ENCODE measurements around the gene ARHGAP4.
A peak's percentile ranks its signal among the peaks of the same experiment; 100 is the strongest.

ARHGAP4 gene

GRCh38 chrX:153956044-153956907, 30.2 kb upstream of the ARHGAP4 start:
- DNase-seq (no peak), ATAC-seq (replicated peaks) (no peak)
- Mint-ChIP-seq H3K9me3 (no peaks in the 10 kb centered on the region), H3K27ac (peak overlapping the region in 1 of 2 donors; percentile 23), H3K4me3 (no peak overlapping the region), H3K36me3 (ENCODE audit: insufficient read depth) (peaks cover 44% of the 10 kb centered on the region), H3K27me3 (no peaks in the 10 kb centered on the region), H3K4me1 (ENCODE audit: low read depth in 2 of 2) (peaks cover 0 to 4% of the 10 kb centered on the region in 2 donors)

- DNase-seq = no peak
- H3K4me1 Mint-ChIP-seq (ENCODE audit: low read depth in 2 of 2) = peaks cover 0 to 4% of the 10 kb centered on the region in 2 donors
- H3K9me3 Mint-ChIP-seq = no peaks in the 10 kb centered on the region
- peak overlapping the region in 1 of 2 donors; percentile 23 for H3K27ac Mint-ChIP-seq
- ATAC-seq (replicated peaks) = no peak
- no peak overlapping the region for H3K4me3 Mint-ChIP-seq
- peaks cover 45% of the 10 kb centered on the region for H3K36me3 Mint-ChIP-seq (ENCODE audit: insufficient read depth)
- no peaks in the 10 kb centered on the region for H3K27me3 Mint-ChIP-seq
These were observed 29.2 kb upstream of the ARHGAP4 start for GRCh38 chrX:153955228-153955732.

GRCh38 chrX:153954558-153955227, 28.6 kb upstream of the ARHGAP4 start:
- Mint-ChIP-seq H3K27ac (peak overlapping the region in 1 of 2 donors; percentile 73), H3K9me3 (no peaks in the 10 kb centered on the region), H3K36me3 (ENCODE audit: insufficient read depth) (peaks cover 47% of the 10 kb centered on the region), H3K4me3 (no peak overlapping the region), H3K4me1 (ENCODE audit: low read depth in 2 of 2) (peaks cover 0 to 4% of the 10 kb centered on the region in 2 donors), H3K27me3 (no peaks in the 10 kb centered on the region)
- DNase-seq (no peak), ATAC-seq (replicated peaks) (no peak)

- no peaks in the 10 kb centered on the region for H3K9me3 Mint-ChIP-seq
- H3K27me3 Mint-ChIP-seq = no peaks in the 10 kb centered on the region
- peak overlapping the region in 1 of 2 donors; percentile 73 for H3K27ac Mint-ChIP-seq
- peaks cover 47% of the 10 kb centered on the region for H3K36me3 Mint-ChIP-seq (ENCODE audit: insufficient read depth)
- peaks cover 0 to 4% of the 10 kb centered on the region in 2 donors for H3K4me1 Mint-ChIP-seq (ENCODE audit: low read depth in 2 of 2)
- ATAC-seq (replicated peaks) (no peak), DNase-seq (no peak)
- H3K4me3 Mint-ChIP-seq = no peak overlapping the region
These were observed 28.0 kb upstream of the ARHGAP4 start for GRCh38 chrX:153953892-153954557.

DNA sequence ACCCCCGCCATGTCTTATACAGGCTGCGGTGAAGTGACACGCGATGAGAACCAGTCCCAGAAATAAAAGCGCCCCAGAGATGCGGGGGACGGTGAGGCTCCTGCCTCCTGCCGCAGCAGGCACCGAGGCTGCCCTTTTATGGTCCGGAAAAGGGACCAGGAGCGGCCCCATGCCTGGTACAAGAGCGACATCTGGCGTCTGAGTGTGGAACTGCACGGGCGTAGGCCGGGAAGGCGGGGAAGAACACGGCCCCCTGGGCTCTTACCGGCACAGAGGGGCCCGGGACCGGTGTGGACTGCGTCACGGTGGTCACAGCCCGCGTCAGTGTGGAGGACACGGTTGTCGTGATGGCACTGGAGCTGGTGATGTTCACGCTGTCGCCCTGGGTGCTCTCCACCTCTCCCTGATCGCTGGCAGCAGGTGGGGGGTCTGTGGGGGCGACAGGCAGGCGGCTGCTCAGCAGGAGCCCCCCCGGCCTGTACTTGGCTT, 27.3 kb upstream of the ARHGAP4 start:
- H3K4me3 Mint-ChIP-seq = peak overlapping the region; percentile 27 to 40
- peaks cover 0 to 4% of the 10 kb centered on the region in 2 donors for H3K4me1 Mint-ChIP-seq (ENCODE audit: low read depth in 2 of 2)
- no peaks in the 10 kb centered on the region for H3K9me3 Mint-ChIP-seq
- no peaks in the 10 kb centered on the region for H3K27me3 Mint-ChIP-seq
- H3K36me3 Mint-ChIP-seq (ENCODE audit: insufficient read depth) = peaks cover 47% of the 10 kb centered on the region
- ATAC-seq (replicated peaks) (peak; percentile 83), DNase-seq (peak; percentile 76 to 80 (median 79))
- peak overlapping the region; percentile 22 to 73 for H3K27ac Mint-ChIP-seq

DNA sequence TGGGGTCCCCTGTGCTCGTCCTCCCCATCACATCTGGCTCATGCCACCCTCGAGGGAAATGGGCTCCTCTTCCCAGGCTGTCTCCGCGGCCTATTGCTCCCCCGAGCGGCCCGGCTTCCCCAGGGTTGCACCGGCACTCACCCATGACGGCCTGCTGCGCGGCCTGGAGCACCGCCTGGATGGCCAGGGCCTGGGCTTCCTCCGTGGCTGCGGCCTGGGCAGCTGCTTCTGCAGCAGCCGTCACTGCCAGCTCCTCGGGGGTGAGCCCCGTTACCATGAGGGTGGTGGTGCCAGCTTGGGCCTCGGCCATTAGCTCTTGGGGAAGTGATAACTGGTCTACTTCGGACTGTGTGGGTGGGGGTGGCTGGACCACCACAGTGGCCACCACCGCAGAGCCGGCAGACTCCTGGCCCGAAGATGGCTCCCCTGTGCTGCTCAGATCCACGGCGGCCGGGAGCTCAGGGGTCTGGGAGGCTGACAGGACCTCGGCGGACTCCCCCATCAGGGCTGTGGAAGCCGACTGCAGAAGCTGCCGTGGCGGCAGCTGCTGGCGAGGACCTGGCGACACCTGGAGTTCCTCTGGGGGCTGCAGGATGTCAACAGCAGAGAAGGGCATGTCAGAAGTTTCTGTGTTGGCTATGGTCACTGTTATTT, 26.4 kb upstream of the ARHGAP4 start:
- Mint-ChIP-seq H3K27ac (peak overlapping the region in 1 of 2 donors; percentile 22), H3K4me1 (ENCODE audit: low read depth in 2 of 2) (peaks cover 1 to 6% of the 10 kb centered on the region in 2 donors), H3K27me3 (no peaks in the 10 kb centered on the region), H3K36me3 (ENCODE audit: insufficient read depth) (peaks cover 48% of the 10 kb centered on the region), H3K4me3 (no peak overlapping the region), H3K9me3 (no peaks in the 10 kb centered on the region)
- no peak for ATAC-seq (replicated peaks)
- no peak for DNase-seq

- peaks cover 53% of the 10 kb centered on the region for H3K36me3 Mint-ChIP-seq (ENCODE audit: insufficient read depth)
- no peaks in the 10 kb centered on the region for H3K27me3 Mint-ChIP-seq
- DNase-seq (no peak), ATAC-seq (replicated peaks) (no peak)
- peaks cover 4 to 9% of the 10 kb centered on the region in 2 donors for H3K4me1 Mint-ChIP-seq (ENCODE audit: low read depth in 2 of 2)
- no peak overlapping the region for H3K27ac Mint-ChIP-seq
- H3K9me3 Mint-ChIP-seq = no peaks in the 10 kb centered on the region
- H3K4me3 Mint-ChIP-seq = no peak overlapping the region
These were observed 25.8 kb upstream of the ARHGAP4 start for GRCh38 chrX:153951683-153952372.

- no peak overlapping the region for H3K27ac Mint-ChIP-seq
- H3K36me3 Mint-ChIP-seq (ENCODE audit: insufficient read depth) = peaks cover 46% of the 10 kb centered on the region
These were observed 24.1 kb upstream of the ARHGAP4 start for GRCh38 chrX:153950127-153950526.

GRCh38 chrX:153948847-153949805, 23.1 kb upstream of the ARHGAP4 start:
- H3K27ac Mint-ChIP-seq = peak overlapping the region; percentile 38 to 81
- peaks cover 4 to 11% of the 10 kb centered on the region in 2 donors for H3K4me1 Mint-ChIP-seq (ENCODE audit: low read depth in 2 of 2)
- ATAC-seq (replicated peaks) (no peak), DNase-seq (no peak)
- H3K9me3 Mint-ChIP-seq = no peaks in the 10 kb centered on the region
- no peaks in the 10 kb centered on the region for H3K27me3 Mint-ChIP-seq
- H3K36me3 Mint-ChIP-seq (ENCODE audit: insufficient read depth) = peaks cover 40% of the 10 kb centered on the region
- H3K4me3 Mint-ChIP-seq = peak overlapping the region in 1 of 2 donors; percentile 38

More at GRCh38 chrX:153950127-153950526, 24.1 kb upstream of the ARHGAP4 start:
- DNase-seq (no peak), ATAC-seq (replicated peaks) (no peak)
- Mint-ChIP-seq H3K9me3 (no peaks in the 10 kb centered on the region), H3K4me3 (no peak overlapping the region), H3K4me1 (ENCODE audit: low read depth in 2 of 2) (peaks cover 4 to 9% of the 10 kb centered on the region in 2 donors), H3K27me3 (no peaks in the 10 kb centered on the region)

GRCh38 chrX:153948002-153948466, 22.0 kb upstream of the ARHGAP4 start:
- no peak for DNase-seq
- H3K27ac Mint-ChIP-seq = peak overlapping the region; percentile 67 to 81
- H3K9me3 Mint-ChIP-seq = no peaks in the 10 kb centered on the region
- H3K27me3 Mint-ChIP-seq = no peaks in the 10 kb centered on the region
- H3K36me3 Mint-ChIP-seq (ENCODE audit: insufficient read depth) = peaks cover 32% of the 10 kb centered on the region
- no peak for ATAC-seq (replicated peaks)
- no peak overlapping the region for H3K4me3 Mint-ChIP-seq
- peaks cover 4 to 8% of the 10 kb centered on the region in 2 donors for H3K4me1 Mint-ChIP-seq (ENCODE audit: low read depth in 2 of 2)

DNA sequence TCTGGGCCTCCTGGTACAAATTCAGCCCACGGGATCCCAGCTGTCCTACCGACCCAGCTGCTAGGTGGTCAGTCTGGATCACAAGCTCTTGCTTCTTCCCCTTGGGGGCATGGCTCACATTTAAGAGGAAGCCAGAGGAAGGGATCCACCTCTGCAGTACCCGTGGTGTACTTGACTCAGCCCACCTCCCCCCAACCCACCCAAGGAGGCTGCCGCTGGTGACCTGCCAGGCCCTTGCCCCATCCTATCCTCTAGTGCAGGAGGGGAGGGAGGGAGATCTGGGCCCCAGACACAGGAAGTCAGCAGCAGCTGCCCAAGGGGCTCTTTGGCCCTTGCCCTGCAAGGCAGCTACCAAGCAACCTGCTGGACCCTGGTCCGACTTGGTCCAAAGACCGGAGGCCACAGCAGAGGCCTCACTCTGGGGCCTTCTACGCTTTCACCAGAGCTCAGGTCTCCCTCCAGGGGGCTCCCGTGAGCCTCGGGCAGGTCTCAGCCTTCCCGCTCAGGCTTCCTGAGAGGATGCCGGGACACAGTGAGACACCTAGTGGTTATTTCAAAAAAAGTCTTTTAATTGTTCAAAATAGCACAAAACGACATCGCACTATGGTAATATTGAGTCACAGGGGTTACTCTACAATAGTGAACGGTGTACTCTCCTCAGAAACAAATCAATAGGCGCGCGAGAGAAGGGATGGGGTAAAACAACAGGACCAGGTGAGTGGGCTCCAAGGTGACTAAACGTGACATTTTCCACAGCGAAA, 21.1 kb upstream of the ARHGAP4 start:
- Mint-ChIP-seq H3K27ac (peak overlapping the region; percentile 63 to 67), H3K4me3 (peak overlapping the region; percentile 18 to 45)

More for the DNA sequence above, 21.1 kb upstream of the ARHGAP4 start:
- Mint-ChIP-seq H3K9me3 (no peaks in the 10 kb centered on the region), H3K4me1 (ENCODE audit: low read depth in 2 of 2) (peaks cover 4 to 8% of the 10 kb centered on the region in 2 donors), H3K36me3 (ENCODE audit: insufficient read depth) (peaks cover 32% of the 10 kb centered on the region), H3K27me3 (no peaks in the 10 kb centered on the region)
- DNase-seq = peak; percentile 66 to 68 (median 67)
- ATAC-seq (replicated peaks) = peak; percentile 89
